Jurkat, Clone E6-1 (cell line): ENCODE data around the gene FPR3.

Experiments used
- DNase-seq: peaks from one replicate; pipeline ENCODE4 v3.0.0-alpha.2; 2011; ENCODE audit warnings: low read depth, low spot score
- H3K4me3 ChIP-seq: 2 replicates; pipeline ENCODE4 v1.5.1; 2011; ENCODE audit warnings: mild to moderate bottlenecking, low read length, control low read depth, moderate library complexity

Gene FPR3

GRCh38 chr19:51780270-51780669, 14.7 kb upstream of the FPR3 start:
- no peak for DNase-seq
- no peak overlapping the region for H3K4me3 ChIP-seq

- DNase-seq, result no peak
- no peak overlapping the region for H3K4me3 ChIP-seq
These were observed 13.0 kb upstream of the FPR3 start for GRCh38 chr19:51781999-51782398.

DNA sequence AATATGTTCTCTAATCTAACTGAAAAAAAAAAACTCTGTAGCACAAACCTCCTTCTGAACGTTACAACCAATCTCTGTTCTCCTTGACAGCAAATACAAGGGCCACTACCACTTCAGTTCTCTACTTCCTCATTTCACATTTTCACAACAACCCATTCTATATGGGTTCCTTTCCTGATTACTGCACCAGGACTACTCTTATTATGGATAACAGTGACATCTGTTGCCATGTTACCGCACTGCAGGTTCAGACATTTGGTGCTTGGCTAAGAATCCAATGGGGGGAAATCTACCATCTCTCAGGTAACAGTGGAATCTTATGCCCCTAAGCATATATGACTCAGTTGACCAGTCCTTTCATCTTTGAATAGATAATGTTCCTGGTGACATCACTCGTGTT, 11.6 kb upstream of the FPR3 start:
- DNase-seq, result no peak
- no peak overlapping the region for H3K4me3 ChIP-seq

- H3K4me3 ChIP-seq, result no peak overlapping the region
- DNase-seq, result no peak
These were observed 10.7 kb upstream of the FPR3 start for GRCh38 chr19:51784109-51784785.

DNA sequence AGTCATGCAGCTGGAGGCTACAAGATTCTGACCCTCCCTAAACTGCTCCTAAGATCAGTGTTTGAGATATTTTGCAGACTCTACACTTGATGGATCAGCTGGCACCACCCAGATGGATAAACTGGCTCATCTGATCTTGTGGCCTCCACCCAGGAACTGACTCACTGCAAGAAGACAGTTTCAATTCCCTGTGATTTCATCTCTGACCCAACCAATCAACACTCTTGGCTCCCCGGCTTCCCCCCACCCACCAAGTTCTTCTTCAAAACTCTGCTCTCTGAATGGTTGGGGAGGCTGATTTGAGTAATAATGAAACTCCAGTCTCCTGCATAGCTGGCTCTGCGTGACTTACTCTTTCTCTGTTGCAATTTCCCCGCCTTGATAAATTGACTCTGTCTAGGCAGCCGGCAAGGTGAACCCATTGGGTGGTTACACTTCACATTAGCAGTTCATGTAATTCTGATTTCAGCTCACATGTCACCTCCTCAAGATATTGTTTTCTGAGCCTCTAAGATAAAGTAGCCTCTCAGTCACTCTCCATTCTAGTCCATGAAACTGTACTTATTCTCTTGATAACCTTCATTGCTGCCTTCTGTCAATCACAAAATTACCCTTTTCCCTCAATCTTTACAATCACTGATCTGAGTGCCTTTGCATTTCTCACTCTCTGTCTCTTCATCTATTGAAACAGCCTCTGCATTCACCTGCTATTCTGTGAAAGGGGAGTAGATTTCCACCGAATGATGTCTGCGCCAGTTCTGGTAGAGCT, 9.9 kb upstream of the FPR3 start:
- DNase-seq, result no peak
- H3K4me3 ChIP-seq, result no peak overlapping the region

GRCh38 chr19:51786646-51787494, 8.1 kb upstream of the FPR3 start:
- H3K4me3 ChIP-seq, result no peak overlapping the region
- DNase-seq, result no peak

- DNase-seq, result no peak
- no peak overlapping the region for H3K4me3 ChIP-seq
These were observed 6.9 kb upstream of the FPR3 start for GRCh38 chr19:51788029-51788428.

DNA sequence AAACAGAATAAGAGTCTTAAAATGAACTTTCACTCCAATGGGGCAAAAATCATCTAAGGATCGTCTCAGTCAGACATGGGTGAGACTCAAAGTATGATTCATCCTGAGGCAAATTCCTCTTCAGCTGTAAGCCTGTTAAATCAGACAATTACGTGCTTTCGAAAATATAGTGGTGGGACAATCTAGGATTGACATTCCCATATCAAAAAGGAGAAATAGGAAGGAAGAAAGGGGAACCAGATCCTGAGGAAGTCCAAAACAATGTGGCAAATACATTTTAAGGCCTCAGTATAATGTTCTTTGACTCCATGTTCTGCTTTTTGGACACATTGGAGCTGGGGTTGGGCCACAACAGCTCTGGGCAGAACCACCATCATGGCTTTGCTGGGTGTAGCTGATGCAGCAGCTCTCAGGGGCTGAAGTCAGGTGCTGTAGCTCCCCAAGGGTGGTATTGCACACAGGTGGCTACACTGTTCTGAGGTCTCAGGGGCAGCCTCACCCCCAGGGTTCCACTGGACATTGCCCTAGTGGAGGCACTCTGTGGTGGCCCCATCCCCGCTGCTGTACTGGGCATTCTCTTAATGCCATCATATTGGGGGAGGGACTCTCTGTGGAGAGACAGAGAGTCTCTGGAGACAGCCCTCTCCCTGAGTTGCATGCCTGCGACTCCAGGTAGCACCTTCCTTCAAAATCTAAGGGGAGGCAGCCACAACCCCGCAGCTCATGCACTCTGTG, 5.7 kb upstream of the FPR3 start:
- no peak overlapping the region for H3K4me3 ChIP-seq
- no peak for DNase-seq

GRCh38 chr19:51792932-51793331, 2.0 kb upstream of the FPR3 start:
- no peak for DNase-seq

GRCh38 chr19:51793994-51794393, 963 bp upstream of the FPR3 start:
- no peak for DNase-seq
- H3K4me3 ChIP-seq, result no peak overlapping the region

More at GRCh38 chr19:51792932-51793331, 2.0 kb upstream of the FPR3 start:
- H3K4me3 ChIP-seq, result no peak overlapping the region

GRCh38 chr19:51796195-51796679, 1.3 kb downstream of the FPR3 start:
- H3K4me3 ChIP-seq, result no peak overlapping the region
- DNase-seq, result no peak

GRCh38 chr19:51797480-51797879, 2.5 kb downstream of the FPR3 start:
- no peak overlapping the region for H3K4me3 ChIP-seq
- DNase-seq, result no peak

DNA sequence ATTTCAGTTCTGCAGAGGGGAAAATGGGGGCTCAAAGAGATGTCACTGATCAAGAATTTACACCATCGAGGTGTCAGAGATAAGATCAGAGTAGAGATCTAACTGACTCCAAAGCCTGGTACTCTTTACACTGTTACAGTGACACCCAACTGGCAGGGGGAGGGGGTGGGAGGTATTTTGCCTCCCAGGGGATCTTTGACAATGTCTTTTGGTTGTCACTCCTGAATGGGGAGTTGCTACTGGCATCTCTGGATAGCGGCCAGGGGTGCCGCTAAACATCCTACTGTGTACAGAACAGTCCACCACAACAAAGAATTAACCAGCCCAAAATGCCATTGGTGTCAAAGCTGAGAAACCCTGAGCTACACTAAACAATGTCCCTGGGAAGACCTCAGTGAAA, 3.1 kb downstream of the FPR3 start:
- H3K4me3 ChIP-seq, result no peak overlapping the region
- DNase-seq, result no peak

DNA sequence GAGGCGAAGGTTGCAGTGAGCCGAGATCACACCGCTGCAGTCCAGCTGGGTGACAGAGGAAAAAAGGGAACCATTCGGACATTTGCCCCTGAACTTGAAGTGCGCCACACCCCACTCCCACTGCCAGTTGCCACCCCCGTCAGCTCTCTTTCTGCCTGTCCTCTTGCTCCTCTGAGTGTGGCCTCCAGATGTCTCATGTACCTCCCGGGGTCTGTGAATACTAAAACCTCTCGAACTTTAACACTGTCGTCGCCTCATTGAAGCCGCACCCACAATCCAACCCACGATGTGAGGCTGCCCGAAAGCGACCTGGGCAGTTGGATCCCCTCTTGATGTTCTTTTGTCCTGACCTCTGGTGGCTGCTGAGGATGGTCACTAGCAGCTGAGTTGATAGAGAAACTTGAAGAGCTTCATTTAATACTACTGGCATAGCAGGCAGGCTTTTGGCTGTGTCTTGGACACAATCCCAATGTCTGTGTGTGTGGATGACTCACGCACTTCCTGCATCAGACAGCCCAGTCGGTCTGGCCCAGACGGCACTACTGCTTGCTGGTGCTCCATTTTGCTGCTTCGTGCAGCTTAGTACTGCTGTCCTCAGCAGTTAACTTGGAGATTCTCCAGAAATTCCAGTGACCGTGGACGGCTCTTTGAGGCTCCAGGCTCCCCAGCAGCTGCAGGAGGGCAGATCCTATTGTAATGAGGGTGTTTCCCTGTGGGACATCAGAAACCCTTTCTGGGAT, 4.2 kb downstream of the FPR3 start:
- no peak for DNase-seq
- H3K4me3 ChIP-seq, result no peak overlapping the region

DNA sequence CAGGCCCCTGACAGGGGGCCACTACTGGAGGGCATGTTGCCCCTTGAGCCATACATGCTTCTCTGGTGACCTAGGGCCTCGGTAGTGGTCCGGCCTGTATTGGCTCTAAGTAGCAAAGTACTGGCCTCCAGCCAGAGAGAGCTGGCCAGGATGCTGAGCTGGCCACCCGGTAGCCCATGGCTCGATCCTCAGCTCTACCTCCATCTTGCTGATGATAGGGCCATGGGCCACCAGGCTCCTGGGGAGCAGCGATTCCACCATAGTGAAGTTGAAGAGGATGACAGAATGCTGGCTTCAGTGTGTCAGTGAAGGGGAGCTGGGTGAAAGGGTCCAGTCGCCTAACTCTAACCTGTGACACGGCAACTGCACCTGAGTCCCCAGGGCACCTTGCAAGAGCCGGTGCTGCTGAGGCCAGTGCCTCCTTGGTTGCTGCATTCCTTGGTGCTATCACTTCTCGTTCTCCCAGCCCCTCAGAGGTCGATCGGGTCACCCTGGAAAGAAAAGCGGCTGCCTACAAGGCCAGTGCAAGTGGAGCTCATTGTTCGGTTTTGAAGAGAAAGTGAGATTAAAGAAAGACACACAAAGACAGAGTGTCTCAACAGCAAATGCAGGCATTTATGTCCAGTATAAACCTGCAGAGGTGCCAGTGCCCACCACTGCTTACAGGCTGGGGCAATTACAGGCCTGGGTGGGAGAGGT, 5.0 kb downstream of the FPR3 start:
- DNase-seq, result no peak
- no peak overlapping the region for H3K4me3 ChIP-seq

DNA sequence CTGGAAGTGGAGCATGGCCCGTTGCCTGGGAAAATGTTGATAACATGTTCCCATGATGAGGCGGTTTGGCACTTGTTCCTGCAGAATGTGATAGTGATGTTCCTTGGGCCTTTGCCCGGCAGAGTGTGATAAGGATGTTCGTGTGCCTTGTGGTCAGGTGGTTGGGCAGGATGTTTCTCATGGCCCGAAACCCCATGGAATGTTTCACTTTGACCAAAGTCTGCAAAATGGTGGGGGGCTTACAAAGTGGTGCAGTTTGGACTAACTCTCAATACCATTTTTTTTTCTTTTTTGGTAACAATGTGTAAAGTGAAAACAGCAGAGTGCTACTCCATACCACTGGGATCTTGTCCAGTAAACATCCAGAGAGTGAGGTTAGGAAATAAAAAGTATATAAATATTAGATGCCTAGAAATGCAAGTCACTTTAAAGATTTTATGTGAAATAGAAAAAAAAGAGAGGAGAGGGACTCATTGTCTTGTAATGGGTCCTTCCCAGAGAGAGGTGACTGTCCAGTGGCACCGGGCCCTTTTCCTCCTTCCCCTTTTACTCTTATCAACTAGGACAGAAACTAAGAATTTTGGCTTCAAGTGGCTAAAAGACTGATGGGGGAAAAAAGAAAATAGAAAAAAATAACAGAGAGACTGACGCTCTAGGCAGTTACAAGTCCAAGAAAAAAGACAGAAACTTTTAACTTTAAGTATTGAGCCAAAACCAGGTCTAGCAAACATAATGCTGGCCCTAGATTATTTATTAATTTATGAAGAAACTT, 5.7 kb downstream of the FPR3 start:
- DNase-seq, result no peak

GRCh38 chr19:51802775-51803174, 7.8 kb downstream of the FPR3 start:
- DNase-seq, result no peak

More for the DNA sequence above, 5.7 kb downstream of the FPR3 start:
- H3K4me3 ChIP-seq, result no peak overlapping the region

More at GRCh38 chr19:51802775-51803174, 7.8 kb downstream of the FPR3 start:
- H3K4me3 ChIP-seq, result no peak overlapping the region
